OCI-LY3 (cell line): ENCODE measurements around the gene ZNF548.

Experiments
- EZH2phosphoT487 ChIP-seq: fragments of 200-600 bp; shearing (Covaris generic); IDR thresholded peaks from 2 replicates; pipeline ENCODE4 v1.6.1; 2018; ENCODE audit warnings: antibody characterized with exemption, mixed run types, low read depth
- TF ChIP-seq, protein P1 (sequence below): fragments of 200-600, 300-600 bp; sonication (generic); IDR thresholded peaks from 2 replicates; pipeline ENCODE4 v1.5.1; 2014; ENCODE audit warnings: antibody characterized with exemption, low read length, low read depth

DNA sequence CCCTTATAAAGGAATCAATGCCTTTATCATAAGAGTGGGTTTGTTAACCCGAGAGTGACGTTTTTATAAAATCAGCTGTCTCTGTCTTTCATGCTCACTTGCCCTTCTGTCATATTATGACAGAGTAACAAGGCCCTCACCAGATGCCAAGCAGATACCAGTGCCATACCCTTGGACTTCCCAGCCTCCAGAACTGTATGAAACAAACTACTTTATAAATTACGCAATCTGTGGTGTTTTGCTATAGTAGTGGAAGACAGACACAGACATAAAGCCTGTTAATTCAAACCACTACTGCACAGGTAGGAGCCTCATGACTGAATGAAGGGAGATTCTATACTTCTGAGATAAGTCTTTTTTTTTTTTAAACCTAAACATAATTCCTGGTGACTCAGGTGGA, 62.7 kb downstream of the ZNF548 start:
- TF ChIP-seq, protein P1, sequence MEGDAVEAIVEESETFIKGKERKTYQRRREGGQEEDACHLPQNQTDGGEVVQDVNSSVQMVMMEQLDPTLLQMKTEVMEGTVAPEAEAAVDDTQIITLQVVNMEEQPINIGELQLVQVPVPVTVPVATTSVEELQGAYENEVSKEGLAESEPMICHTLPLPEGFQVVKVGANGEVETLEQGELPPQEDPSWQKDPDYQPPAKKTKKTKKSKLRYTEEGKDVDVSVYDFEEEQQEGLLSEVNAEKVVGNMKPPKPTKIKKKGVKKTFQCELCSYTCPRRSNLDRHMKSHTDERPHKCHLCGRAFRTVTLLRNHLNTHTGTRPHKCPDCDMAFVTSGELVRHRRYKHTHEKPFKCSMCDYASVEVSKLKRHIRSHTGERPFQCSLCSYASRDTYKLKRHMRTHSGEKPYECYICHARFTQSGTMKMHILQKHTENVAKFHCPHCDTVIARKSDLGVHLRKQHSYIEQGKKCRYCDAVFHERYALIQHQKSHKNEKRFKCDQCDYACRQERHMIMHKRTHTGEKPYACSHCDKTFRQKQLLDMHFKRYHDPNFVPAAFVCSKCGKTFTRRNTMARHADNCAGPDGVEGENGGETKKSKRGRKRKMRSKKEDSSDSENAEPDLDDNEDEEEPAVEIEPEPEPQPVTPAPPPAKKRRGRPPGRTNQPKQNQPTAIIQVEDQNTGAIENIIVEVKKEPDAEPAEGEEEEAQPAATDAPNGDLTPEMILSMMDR = no peak
- TF ChIP-seq EZH2phosphoT487 = no peak
